SKM-1 (cell line): ENCODE measurements around the gene SPATS2.
"Not testable (repeated sequence)": the region's sequence is repeated elsewhere in the genome, so short reads cannot be mapped to it uniquely, and the experiment has no call there.

Experiments
- DNase-seq: peaks from one replicate; lab custom pipeline; 2025; ENCODE audit not compliant: unreplicated experiment; lab: John Stamatoyannopoulos, UW

The SPATS2 gene

DNA sequence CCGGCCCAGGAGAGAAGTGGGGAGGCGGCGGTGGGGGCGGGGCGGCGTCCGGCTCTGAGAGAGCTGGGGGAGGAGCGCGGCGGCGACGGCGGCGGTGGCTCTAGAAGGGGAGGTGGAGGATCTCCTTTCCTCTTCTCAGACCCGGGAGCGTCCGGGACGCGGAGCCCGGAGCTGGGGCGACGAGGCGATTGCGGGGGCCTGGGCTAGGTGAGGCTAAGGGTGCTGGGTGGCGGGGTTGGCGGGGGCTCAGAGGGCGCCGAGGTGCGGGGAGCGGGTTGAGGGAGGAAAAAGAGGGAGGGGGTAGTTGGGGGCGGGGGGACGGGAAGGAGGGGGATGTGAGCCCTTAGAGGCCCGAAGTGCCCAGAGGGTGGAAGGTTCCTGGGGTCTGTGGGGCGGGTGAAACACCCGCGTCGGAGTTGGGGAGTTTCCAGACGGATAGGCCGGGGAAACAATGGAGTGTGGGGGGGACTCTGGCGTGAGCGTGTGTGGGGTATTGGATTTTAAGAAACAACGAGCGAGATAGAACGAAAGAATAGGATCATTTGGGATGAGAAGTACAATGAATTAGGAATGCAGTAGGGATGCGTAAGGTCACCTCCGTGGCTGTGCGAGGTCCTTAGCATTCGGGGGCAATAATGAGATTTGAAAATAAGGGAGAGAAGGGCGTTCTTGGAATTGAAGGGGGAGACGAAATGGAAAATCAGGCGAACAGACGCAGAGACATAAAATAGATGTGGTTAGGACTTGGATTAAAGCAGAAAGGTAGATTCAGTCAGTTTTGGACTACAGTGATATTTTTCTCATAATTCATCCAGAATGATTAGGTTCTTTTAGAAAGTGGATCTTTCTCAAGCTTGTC, at the start of gene SPATS2:
TSS of gene SPATS2 (plus strand) at position 82 of the 859 bp plus-strand sequence. CDS start 93,551 bp downstream, outside the sequence.
- no peak for DNase-seq

DNA sequence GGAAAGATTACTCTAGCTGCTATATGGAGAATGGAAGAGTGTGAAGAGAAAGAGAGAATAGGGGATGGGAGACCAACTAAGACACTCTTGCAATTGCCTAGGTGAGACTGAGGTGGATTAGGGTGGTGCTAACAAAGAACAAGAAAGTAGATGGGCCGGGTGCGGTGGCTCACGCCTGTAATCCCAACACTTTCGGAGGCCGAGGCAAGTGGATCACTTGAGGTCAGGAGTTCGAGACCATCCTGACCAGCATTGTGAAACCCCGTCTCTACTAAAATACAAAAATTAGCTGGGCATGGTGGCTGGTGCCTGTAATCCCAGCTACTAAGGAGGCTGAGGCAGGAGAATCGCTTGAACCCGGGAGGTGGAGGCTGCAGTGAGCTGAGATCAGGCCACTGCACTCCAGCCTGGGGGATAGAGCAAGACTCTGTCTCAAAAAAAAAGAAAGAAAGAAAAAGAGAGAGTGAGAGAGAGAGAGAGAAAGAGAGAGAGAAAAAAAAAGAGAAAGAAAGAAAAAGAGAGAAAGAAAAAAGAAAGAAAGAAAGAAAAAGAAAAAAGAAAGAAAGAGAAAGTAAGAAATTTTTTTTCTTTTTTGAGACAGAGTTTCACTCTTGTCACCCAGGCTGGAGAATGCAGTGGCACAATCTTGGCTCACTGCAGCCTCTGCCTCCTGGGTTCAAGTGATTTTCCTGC, 46.7 kb upstream of the SPATS2 start:
- not testable (repeated sequence) for DNase-seq

DNA sequence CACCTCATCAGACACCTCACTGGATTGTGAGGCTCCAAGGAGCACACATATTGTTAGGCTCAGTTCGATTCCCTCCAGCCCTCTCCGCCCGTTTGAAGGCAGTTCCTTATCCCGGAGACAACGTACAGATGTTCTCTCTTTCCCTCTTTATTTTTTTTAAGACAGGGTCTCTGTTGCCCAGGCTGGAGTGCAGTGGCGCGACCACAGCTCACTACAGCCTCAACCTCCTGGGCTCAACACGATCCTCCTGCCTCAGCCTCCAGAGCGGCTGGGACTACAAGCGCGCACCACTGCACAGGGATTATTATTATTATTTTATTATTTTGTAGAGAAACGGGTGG, 44.9 kb upstream of the SPATS2 start:
- no peak for DNase-seq

DNA sequence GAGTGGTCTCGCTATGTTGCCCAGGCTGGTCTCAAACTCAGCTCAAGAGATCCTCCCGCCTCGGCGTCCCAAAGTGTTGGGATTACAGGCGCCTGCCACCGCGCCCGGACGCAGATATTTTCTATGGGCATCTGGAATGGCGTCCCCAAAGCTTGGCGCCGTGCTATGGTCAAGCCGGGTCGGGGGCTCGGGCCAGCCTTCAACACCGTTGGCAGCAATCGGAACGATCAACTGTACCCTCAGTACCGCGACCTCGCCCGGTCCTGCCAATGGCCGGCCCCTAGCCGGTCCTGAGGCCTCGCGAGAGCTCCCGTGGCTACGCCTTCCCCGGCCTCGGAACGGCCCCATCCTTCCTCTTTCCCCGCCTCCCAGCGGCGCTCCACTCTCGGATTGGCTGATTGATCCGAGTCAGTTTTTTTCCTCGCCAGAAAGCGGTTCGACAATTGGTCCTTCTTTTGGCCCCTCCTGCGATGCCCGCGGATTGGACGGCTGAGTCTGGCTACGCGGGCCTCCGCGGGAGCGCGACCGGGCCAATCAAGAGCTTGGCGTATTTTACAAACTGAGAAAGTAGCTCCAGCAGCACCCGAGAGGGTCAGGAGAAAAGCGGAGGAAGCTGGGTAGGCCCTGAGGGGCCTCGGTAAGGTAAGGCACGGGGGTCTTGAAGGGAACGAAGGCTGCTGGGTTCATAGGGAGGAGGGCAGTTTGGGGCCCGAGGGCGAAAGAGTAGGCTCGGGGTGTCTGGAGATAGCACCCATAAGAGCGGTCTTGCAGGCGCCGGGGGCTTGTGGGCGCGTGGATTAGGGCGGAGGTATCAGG, 44.3 kb upstream of the SPATS2 start, which contains the start of gene TROAP:
TSS of gene TROAP (plus strand) at position 548 of the 816 bp plus-strand sequence. CDS start 354 bp downstream, outside the sequence.
- DNase-seq, result peak; percentile 69

DNA sequence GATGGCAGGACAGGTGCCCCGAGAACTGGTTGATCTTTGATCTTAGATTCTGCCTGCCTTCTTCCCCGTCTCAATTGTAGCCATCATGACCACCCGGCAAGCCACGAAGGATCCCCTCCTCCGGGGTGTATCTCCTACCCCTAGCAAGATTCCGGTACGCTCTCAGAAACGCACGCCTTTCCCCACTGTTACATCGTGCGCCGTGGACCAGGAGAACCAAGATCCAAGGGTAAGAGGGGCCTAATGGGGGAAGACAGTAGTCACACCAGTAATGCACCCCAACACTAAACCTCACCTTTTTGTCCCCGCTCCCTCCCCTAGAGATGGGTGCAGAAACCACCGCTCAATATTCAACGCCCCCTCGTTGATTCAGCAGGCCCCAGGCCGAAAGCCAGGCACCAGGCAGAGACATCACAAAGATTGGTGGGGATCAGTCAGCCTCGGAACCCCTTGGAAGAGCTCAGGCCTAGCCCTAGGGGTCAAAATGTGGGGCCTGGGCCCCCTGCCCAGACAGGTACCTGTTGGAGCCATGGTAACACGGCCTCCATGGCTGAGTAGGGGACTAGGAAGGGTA, 43.7 kb upstream of the SPATS2 start:
- DNase-seq, result no peak

DNA sequence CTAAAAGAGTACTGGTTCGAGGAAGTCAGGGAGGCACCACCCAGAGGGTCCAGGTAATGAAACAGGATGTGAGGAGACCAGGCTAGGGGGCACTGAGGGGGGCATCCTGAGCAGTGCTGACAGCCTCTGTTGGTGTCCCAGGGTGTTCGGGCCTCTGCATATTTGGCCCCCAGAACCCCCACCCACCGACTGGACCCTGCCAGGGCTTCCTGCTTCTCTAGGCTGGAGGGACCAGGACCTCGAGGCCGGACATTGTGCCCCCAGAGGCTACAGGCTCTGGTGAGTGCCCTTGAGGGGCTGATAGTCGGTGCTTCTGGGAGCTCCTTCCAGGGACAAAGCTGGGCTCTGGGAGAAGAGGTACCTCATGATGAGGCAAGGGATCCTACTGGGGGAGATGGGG, 41.7 kb upstream of the SPATS2 start:
- DNase-seq, result no peak

DNA sequence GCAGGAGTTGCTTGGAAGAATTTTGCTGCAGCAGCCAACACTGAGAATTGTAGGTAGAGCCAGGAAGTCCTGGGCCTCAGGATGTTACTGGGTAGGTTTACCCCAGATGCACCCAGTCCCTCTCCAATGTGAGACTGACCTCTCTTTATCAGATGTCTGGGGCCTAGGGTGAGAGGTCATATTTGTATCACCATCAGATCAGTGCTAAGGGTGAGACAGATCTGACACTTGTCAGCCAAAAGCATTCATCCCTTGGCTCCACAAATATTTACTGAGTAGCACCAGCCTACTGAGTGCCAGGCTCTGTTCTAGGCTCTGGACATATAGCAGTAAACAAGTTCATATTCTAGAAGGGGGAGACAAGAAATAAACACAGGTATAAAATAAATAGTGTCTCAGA, 39.9 kb upstream of the SPATS2 start:
- DNase-seq, result no peak

DNA sequence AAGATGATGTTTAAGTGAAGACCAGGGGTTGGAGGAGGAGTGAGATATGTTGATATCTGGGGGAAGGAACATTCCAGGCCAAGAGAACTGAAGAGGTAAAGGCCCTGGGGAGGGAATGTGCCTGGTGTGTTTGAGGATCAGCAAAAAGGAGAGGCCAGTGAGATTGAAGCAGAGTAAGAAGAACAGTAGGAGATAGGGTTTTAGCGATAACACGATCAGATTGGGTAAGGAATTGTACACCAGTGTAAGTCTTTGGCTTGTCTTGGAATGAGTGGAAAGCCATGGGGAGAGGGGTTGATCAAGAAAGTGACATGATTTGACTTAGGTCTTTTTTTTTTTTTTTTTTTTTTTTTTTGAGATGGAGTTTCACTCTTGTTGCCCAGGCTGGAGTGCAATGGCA, 39.4 kb upstream of the SPATS2 start:
- no peak for DNase-seq

DNA sequence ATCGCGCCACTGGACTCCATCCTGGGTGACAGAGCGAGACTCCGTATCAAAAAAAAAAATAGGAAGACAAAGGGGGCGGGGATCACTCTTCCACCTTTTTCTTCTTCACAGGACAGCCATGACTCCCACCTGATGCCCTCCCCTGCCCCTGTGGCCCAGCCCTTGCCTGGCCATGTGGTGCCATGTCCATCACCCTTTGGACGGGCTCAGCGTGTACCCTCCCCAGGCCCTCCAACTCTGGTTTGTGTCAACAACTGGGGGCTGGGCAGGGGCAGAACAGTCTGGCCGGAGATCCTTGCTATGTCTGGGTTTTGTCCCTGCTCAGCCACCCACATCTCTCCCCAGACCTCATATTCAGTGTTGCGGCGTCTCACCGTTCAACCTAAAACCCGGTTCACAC, 38.4 kb upstream of the SPATS2 start:
- no peak for DNase-seq

DNA sequence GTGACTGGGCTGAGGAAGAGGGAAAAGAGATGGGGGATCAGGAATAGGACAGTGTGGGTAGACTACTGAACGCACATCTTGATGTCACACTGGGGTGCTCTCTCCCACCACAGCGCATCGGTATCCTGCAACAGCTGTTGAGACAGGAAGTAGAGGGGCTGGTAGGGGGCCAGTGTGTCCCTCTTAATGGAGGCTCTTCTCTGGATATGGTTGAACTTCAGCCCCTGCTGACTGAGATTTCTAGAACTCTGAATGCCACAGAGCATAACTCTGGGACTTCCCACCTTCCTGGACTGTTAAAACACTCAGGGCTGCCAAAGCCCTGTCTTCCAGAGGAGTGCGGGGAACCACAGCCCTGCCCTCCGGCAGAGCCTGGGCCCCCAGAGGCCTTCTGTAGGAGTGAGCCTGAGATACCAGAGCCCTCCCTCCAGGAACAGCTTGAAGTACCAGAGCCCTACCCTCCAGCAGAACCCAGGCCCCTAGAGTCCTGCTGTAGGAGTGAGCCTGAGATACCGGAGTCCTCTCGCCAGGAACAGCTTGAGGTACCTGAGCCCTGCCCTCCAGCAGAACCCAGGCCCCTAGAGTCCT, 37.1 kb upstream of the SPATS2 start:
- no peak for DNase-seq

DNA sequence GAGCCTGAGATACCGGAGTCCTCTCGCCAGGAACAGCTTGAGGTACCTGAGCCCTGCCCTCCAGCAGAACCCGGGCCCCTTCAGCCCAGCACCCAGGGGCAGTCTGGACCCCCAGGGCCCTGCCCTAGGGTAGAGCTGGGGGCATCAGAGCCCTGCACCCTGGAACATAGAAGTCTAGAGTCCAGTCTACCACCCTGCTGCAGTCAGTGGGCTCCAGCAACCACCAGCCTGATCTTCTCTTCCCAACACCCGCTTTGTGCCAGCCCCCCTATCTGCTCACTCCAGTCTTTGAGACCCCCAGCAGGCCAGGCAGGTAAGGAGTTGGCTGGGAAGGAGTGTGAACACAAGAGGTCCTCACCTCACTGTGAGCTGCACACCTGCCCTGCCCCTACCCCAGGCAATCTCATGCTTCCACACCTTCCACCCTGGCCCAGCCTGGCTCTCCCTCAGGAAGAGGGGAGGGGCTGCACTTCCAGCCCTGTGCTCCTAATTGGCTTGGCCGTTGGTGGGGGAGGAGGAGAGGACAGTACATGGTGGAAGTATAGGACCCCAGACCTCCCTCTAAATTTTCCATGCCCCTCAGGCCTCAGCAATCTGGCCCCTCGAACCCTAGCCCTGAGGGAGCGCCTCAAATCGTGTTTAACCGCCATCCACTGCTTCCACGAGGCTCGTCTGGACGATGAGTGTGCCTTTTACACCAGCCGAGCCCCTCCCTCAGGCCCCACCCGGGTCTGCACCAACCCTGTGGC, 36.5 kb upstream of the SPATS2 start:
- DNase-seq, result no peak

DNA sequence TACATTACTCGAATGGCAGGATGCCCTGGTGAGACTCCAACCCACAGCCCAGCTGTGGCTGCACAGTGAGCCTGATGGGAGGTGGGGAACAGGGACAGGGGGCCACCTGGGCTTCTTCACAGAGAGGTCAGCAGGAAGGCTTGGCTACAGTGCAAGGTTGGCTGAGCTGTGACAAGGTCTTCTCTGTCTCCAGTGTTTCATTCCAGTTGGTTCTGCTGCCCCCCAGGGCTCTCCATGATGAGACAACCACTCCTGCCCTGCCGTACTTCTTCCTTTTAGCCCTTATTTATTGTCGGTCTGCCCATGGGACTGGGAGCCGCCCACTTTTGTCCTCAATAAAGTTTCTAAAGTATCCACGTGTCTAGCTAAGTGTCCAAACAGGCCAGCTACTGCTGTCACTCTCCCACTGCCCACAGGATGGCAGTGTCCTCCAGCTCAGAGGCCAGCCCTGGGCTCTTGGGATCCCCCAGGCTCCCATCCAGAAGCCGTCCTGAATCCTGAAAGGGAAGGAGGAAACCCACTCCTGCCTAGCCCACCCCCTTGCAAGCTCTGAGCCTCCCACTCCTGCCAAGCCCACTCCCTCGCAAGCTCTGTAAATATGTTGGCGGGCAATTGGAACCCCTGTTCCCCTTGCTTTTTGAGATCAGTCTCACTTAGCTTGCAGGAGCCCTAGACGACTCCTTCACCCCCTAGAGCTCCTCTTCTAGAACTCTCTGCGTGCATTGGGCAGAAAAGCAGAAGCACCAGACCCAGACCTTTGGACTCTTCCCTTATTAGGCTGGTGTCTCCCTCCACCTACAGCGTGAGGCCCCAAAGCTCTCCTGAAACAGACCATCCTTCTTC, 35.7 kb upstream of the SPATS2 start:
- DNase-seq, result no peak

DNA sequence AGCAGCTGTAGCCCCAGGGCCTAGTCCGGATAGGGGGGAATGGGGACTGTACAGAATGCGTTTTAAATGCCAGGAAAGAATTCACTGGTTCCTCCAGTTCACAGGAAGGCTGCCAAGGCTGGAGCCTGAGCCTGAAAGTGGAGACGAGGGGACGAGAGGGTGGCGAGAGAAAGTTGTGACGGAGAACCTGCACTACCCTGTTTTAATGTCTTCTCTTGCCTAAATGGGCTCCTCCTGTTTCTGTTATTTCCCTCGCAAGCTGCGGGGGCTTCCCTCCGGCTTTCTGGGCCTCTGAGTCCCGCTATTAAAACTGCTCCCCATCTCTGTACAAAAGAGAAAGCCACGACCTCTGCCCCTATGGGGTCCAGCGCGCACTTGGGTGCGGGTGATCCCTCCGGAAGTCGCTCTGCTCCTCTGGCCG, 34.8 kb upstream of the SPATS2 start:
- no peak for DNase-seq

DNA sequence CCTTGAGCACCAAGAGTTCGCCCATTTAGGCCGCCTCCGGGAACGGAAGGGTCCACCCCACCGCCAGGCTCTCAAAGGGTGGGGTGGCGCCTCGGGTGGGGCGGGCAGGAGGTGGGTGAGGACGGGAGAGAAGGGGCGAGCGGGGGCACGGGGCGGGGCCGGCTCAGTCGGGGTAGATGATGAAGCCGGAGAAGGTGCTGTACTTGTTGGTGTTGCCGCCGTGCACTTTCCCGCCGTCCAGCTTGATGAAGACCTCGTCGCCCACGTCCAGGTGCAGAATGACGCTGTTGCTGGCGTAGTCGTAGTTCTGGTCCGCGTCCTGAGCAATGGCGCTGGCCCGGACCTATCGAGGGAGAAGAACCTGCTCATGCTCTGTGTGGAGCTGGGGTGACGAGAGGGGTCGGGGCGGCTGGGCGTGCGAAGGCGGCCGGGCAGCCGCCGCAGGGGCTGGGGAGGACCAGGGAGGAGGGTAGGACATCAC, 34.3 kb upstream of the SPATS2 start:
- DNase-seq, result no peak

DNA sequence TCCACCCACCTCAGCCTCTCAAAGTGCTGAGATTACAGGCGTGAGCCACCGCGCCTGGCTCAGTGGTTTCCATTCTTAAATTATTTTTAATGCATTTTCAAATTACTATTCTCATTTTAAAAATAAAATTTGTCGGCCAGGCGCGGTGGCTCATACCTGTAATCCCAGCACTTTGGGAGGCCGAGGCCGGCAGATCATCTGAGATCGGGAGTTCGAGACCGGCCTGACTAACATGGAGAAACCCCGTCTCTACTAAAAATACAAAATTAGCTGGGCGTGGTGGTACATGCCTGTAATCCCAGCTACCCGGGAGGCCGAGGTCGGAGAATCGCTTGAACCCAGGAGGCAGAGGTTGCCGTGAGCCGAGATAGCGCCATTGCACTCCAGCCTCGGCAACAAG, 33.5 kb upstream of the SPATS2 start:
- DNase-seq, result not testable (repeated sequence)

DNA sequence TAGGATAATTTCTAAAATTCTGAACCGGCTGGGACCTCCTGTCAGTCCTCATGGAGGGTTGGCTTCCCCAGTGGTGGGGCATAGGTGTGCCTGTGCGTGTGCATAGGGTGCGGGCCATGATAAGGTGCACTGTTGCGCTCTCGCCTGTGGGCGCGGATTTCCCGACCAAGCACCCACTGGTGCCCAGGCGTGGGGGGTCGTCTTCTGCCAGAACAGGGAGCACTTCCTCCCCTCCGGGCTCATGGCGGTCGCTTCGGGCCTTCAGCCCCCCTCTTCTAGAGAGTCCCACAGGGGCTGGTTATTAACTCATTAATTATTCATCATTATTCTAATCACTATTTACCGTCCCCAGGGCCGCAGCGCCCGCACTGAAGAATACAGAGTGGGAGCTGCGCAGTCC, 33.0 kb upstream of the SPATS2 start:
- DNase-seq, result no peak

DNA sequence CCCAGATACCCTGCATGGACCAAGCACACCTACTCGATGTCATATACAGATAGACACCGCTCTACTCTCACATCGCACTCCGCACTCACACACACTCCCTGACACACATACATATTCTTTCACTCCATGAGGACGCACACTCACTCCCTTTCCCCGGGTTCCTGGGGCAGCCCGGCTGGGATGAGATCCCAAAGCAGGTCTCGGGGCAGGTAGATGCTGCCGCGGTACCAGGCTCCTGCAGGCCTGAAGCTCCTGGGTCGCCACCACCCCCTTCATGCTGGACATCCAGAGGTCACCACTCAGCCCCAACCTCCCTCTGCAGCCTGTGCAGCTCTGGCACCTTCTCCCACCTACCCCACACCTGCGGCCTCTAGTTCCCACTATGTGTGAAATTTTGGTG, 32.6 kb upstream of the SPATS2 start:
- DNase-seq, result no peak

DNA sequence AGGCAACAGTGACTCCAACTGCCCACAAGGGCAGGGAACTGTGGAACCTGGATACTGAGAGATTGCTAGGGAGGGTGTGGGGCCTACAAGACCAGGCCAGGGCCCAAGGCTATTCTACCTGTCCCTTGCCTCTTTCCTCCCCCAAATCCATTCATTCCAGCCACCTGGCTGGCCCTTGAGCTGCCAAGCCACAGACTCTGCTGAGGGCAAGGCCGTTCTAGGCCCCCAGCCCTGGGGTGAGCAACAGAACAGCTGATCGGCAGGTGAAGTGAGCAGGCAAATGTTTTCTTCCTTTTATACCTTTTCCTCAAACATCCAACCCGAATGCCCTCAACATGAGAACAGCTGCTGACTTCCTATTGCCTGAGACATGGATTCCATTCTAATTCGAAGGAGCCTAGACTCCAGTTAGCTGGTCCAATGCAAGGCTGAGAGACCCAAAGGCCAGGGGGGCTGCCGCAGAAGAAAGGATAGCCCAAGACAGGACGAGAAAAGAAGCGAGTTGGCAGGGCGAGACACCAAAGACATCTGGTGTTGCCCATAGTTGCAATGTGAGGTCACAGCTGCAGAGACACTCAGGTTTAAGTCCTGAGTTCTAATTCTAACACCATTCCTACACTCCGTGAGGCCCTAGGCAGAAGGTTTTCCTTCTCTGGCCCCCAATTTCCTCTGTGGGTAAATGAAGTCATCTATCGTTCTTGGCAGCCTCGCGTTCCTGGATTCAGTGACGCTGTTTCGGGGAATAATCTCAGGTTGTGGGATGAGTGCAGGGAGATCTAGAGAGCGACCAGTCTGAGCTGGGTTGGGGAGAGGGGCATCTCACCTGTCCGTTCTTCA, 31.9 kb upstream of the SPATS2 start:
- no peak for DNase-seq
